Measurements from ENCODE around the gene NR5A2. TPM values are rescaled to one million over a fixed set of nuclear protein-coding genes. Genes with fewer than 3 reads are reported as not detected.

The NR5A2 gene
- total RNA-seq, 6 donors from 2014 or later, result under 0.01 to 7.8 (median 2.1) TPM

- H3K4me3 ChIP-seq, result no peak overlapping the region
- no peaks in the 10 kb centered on the region for H3K9me3 ChIP-seq
- no peaks in the 10 kb centered on the region for H3K27me3 ChIP-seq
- H3K36me3 ChIP-seq, result no peaks in the 10 kb centered on the region
- no peak for DNase-seq
- no peak overlapping the region for H3K27ac ChIP-seq
- 40 to 42% methylated on average over 4 of the region's 4 CpGs for WGBS, 2 donors
- H3K4me1 ChIP-seq, result peaks cover 0 to 10% (median 2%) of the 10 kb centered on the region in 4 donors
- TF ChIP-seq POLR2A (IDR thresholded peaks at IDR 0.05), result no peak
- no peak for TF ChIP-seq EP300 (IDR thresholded peaks at IDR 0.05)
- TF ChIP-seq, protein P1, sequence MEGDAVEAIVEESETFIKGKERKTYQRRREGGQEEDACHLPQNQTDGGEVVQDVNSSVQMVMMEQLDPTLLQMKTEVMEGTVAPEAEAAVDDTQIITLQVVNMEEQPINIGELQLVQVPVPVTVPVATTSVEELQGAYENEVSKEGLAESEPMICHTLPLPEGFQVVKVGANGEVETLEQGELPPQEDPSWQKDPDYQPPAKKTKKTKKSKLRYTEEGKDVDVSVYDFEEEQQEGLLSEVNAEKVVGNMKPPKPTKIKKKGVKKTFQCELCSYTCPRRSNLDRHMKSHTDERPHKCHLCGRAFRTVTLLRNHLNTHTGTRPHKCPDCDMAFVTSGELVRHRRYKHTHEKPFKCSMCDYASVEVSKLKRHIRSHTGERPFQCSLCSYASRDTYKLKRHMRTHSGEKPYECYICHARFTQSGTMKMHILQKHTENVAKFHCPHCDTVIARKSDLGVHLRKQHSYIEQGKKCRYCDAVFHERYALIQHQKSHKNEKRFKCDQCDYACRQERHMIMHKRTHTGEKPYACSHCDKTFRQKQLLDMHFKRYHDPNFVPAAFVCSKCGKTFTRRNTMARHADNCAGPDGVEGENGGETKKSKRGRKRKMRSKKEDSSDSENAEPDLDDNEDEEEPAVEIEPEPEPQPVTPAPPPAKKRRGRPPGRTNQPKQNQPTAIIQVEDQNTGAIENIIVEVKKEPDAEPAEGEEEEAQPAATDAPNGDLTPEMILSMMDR (IDR thresholded peaks at IDR 0.05), result no peak
- no peak for TF ChIP-seq POLR2AphosphoS5 (IDR thresholded peaks at IDR 0.05)
- ATAC-seq (ENCODE audit: low FRiP score in 2 of 2), result no peak
These were observed 45.3 kb downstream of the NR5A2 start for GRCh38 chr1:200072636-200073285.

DNA sequence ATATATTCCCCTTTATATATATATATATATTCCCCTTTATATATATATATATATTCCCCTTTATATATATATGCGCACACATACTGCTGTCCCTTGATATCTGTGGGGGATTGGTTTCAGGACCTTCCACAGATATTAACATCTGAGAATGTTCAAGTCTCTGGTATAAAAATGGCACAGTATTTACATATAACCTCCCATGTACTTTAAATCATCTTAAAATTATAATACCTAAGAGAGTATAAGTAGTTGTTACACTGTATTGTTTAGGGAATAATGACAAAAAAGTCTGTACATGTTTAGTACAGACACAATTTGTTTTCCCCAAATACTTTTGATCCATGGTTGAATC is 45.8 kb downstream of the NR5A2 start:
- DNase-seq, result no peak

GRCh38 chr1:200075522-200075921 is 48.0 kb downstream of the NR5A2 start:
- Histone ChIP-seq H3K9me3 (no peaks in the 10 kb centered on the region), H3K4me3 (no peak overlapping the region), H3K27ac (peak overlapping the region in 2 of 4 donors; percentile 9 to 48), H3K27me3 (no peaks in the 10 kb centered on the region), H3K4me1 (peaks cover 0 to 10% (median 2%) of the 10 kb centered on the region in 4 donors), H3K36me3 (no peaks in the 10 kb centered on the region)
- TF ChIP-seq, protein P1 (IDR thresholded peaks at IDR 0.05), result no peak
- TF ChIP-seq EP300 (IDR thresholded peaks at IDR 0.05), result no peak
- ATAC-seq (ENCODE audit: low FRiP score in 2 of 2) (no peak), DNase-seq (no peak)
- WGBS, 2 donors, result 22 to 23% methylated on average over 8 of the region's 8 CpGs

More for the DNA sequence above, 45.8 kb downstream of the NR5A2 start:
- Histone ChIP-seq H3K27ac (no peak overlapping the region), H3K9me3 (no peaks in the 10 kb centered on the region), H3K36me3 (no peaks in the 10 kb centered on the region), H3K4me1 (peaks cover 0 to 10% (median 2%) of the 10 kb centered on the region in 4 donors), H3K27me3 (no peaks in the 10 kb centered on the region), H3K4me3 (no peak overlapping the region)
- WGBS, 2 donors, result 97 to 100% methylated on average over 1 of the region's 1 CpG
- TF ChIP-seq, protein P1 (IDR thresholded peaks at IDR 0.05), result no peak
- TF ChIP-seq POLR2AphosphoS5 (IDR thresholded peaks at IDR 0.05) (no peak), POLR2A (IDR thresholded peaks at IDR 0.05) (no peak), EP300 (IDR thresholded peaks at IDR 0.05) (no peak)
- no peak for ATAC-seq (ENCODE audit: low FRiP score in 2 of 2)

- no peaks in the 10 kb centered on the region for H3K9me3 ChIP-seq
- no peaks in the 10 kb centered on the region for H3K27me3 ChIP-seq
- no peak overlapping the region for H3K4me3 ChIP-seq
- peaks cover 0 to 10% (median 2%) of the 10 kb centered on the region in 4 donors for H3K4me1 ChIP-seq
- WGBS, 2 donors, result 30% methylated on average over 9 of the region's 9 CpGs
- no peaks in the 10 kb centered on the region for H3K36me3 ChIP-seq
- TF ChIP-seq POLR2A (IDR thresholded peaks at IDR 0.05) (no peak), EP300 (IDR thresholded peaks at IDR 0.05) (peak; percentile 40 to 85 (median 76)), POLR2AphosphoS5 (IDR thresholded peaks at IDR 0.05) (peak; percentile 80 to 89)
- TF ChIP-seq, protein P1 (IDR thresholded peaks at IDR 0.05), result no peak
- ATAC-seq (ENCODE audit: low FRiP score in 2 of 2) (no peak), DNase-seq (no peak)
- H3K27ac ChIP-seq, result peak overlapping the region in 2 of 4 donors; percentile 9 to 48
These were observed 48.5 kb downstream of the NR5A2 start for GRCh38 chr1:200075938-200076546.
